Fibroblast of skin of left biceps (primary cell): ENCODE measurements around the gene KCNIP1.

Experiments used
- DNase-seq, 2 experiments: peaks; one replicate each; pipeline ENCODE4 v3.0.0-alpha.2; 2013; ENCODE audit warnings: low read depth in 2 of 2

Gene KCNIP1

DNA sequence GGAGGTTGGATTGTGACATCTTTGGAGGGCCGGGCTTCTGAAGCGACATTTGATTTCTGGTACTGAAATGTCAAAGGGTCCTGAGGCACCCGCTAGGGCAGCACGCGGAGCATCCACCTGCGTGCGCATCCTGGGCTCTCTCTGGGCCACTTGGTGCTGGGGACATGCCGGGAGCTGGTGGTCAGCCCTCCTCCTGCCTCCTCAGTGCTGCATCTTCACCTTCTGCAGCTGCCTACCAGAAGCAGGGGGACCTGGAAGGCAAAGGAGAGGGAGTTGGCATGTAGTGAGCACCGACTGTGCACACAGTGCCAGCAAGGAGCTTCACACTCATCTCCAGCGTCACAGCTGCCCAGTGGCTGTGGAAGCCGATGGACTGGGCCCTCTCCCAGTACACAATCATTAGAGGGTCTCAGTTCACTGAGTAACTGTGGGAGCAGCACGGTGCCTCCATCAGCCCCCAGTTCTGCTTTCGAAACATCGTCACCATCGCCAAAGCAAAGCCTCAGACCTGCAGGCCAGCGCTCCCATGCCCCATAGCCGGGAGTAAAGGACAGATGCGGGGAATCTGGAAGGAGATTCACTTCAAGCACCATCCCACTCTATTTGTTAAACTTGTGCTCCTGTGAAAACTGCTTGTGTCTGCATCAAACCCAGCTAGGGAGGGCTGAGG, 138.4 kb downstream of the KCNIP1 start:
- DNase-seq: no peak

DNA sequence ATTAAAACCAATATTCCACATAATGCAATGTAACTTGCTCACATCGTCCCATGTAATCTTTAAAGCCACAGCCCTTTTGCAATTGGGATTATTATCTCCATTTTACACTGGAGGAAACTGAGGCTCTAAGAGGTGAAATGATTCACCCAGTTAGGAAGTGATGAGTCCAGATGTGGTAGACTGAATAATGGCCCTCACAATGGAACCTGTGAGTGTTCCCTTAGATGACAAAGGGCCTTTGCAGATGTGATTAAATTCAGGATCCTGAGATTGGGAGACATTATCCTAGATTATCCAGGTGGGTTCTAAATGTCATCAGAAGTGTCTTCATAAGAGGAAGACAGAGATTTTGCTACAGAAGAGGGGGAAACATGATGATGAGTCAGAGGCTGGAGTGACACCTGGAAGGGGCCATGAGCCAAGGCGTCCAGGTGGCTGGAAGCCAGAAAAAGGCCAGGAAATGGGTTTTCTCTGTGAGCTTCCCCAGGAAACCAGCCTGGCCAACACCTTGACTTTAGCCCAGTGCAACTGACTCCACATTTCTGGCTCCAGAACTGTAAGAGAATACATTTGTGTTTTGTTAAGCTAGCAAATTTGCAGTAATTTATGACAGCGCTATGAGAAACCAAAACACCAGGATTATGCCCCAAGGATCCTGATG, 139.1 kb downstream of the KCNIP1 start:
- no peak for DNase-seq

DNA sequence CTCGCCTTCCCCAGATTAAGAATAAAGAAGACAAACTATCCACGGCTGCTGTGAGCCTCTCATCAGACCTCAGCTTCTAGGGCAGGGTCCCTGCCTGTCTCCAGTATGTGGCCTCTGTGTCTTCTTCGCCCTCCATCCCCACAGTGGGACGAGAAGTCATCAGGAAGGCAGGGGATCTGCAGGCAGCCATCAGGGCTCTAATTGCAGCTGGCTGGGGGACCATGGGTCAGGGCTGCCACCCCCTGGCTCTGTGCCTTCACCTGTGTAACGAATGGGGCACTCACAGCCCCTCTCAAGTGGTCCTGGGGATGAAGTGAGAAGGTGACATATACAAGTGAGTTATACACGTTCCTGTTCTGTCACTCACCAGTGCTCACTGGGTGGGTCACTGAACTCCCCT, 139.8 kb downstream of the KCNIP1 start:
- no peak for DNase-seq

DNA sequence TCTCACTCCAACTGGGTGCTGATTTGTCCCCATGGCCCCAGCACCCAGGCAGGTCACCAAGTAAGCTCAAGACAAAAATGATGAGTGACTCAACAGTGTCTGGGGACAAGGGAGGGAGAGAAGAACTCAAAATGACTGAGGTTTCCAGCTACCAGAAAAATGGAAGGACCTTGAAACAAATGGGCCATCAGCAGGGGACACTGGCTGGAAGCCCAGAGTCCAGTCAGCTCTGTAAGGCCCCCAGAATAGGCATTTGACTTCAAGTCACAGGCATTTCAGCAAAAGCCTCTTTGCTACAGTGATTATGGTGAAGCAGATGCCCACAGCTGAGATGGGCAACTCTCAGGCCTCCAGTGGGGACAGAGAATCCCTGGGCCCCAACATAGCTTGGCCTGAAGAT, 140.7 kb downstream of the KCNIP1 start:
- DNase-seq: no peak

DNA sequence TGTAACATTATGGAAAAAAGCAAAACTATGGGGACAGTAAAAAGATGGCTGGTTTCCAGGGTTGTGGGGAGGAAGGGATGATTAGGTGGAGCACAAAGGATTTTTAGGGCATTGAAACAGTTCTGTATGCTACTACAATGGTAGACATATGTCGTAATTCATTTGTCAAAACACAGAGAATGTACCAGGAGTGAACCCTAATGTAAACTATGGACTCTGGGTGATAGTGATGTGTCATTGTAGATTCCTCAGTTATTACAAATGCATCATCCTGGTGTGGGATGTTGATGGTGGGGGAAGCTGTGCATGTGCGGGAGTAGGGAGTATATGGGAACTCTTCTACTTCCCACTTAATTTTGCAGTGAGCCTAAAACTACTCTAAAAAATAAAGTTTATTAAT, 144.7 kb downstream of the KCNIP1 start:
- no peak for DNase-seq

DNA sequence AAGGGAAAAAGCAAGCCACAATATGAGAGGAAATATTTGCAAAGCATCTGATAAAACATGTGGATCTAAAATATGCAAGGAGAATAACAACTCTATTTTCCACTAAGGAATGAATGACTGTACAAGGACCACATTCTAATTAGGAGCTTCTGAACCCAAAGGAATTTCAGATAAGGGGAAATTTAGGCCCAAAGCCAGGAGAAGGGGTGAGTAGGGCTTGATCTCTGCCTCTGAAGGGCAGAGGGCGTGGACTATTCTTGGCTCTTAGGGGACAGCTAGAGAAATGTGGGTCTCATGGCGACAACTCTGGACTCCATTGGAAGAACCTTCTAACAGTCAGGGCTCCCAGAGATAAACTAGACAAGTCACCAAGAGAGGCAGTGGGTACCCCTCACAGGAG, 147.0 kb downstream of the KCNIP1 start:
- no peak for DNase-seq

DNA sequence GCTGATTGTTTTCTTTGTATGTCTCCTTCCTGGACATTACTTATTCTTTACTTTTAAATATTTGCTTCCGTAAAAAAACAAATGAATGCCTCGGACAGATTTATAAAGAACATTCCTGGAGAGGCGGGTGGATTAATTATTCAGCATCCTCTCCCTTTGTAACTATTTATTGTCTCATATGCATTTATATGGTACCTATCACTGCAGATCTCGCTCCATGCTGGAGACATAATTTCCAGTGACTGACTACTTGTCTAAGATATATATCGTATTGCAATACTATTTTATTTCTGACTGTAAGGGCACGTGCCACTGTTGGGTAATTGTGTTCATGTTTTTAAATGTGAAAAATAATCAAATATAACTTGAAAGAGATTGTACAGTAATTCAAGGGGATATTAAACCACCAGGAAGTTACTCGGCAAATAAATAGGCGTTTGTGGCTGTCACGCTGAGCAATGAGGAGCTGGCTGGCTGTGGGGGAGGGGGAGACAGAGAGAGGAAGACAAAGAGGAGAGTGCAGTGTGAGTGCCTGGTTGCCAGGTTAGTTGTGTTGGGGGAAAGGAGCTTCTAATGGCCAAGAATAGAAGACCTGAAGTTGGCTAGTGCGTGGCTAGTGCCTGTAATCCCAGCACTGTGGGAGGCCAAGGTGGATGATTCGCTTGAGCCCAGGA, 147.9 kb downstream of the KCNIP1 start:
- no peak for DNase-seq

DNA sequence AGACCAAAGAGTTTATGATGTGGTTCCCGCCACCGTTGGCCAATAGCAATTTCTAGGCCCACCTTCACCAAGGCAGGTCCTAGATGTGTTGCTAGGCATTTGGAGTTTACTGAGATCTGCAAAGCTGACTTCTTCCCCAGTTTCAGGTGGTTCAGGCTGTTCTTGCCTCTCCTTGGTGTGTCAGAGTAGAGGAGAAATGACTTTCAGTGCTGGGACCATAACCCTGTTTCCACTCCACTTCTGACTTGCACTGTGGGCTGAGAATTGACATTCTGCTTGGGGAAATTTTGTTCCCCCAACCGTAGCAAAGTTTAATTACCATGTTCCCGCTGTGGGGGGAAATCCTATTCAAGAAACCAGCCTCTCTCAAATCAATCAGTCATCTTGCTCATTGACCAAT, 151.7 kb downstream of the KCNIP1 start:
- no peak for DNase-seq

DNA sequence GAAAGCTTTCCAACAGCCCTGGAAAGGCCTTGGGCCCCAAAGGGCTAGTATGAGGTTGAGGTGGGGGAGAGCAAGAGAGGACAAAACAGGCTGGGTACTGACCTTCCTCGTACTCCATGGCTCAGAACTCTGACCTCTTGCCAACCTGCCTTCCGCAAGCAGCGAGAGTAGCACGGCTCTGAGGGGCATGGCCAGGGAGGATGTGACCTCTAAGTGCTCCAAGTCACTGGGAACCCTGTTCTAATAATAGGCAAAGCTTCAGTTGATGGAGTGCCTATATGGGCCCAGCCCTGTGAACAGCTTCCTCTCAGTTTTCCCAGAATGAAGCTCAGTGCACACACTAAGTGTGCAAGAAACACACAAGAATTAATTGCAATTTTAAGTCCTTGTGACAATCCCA, 152.1 kb downstream of the KCNIP1 start:
- DNase-seq: no peak

DNA sequence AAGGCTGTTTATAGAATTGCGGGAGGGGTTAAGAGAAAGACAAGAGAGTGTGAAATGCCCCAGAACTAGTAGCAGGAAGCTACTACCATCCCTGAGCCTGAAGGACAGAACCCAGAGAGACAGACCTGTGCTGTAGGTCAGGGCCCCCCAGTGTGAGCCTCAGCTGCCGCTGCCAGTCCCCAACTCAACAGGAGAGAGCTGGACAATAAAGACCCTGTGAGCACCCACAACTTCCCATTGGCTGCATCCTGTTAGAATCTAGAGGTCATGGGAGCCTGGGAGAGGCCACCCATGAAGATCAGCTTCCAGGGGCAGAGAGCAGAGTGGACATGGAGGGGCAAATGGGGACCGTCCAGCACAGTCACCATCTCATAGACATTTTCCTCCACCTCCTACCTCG, 152.5 kb downstream of the KCNIP1 start:
- DNase-seq: no peak

DNA sequence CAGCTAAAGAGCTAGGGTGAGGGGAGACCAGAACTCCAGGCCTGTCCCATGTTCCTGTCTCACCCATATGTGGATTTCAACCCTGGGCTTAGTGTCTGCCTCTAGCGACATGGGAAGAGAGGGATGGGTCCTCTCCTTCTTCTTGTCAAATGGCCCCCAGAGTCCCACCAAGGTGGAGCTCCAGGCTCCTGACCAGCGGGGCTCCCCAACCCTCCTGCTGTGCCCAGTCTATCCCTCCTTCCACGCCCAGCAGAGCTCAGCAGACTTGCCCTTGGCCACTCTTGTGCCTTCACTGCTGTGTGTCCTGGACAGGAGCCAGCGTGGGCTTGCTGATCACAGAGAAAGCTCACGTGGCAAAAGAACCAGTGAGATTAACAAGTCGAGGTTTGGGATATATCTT, 156.7 kb downstream of the KCNIP1 start:
- DNase-seq: no peak

DNA sequence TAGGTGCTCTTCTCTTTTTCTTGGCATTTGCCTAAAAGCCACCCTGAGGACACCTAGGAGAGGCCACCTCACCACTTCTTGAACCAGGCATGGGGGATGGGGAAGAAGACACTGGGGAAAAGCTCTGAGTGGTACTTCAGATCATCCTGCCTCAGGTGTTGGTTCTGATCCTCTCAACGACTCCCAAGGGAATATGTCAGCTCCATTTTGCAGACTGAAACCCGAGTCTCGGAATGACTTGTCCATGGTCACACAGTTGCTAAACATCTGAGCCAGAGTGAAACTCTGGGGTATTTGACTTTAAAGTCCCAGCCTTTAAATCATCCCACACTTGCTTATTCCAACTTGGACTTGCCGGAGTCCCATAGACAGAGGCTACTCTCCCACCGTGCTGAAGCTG, 159.1 kb downstream of the KCNIP1 start:
- no peak for DNase-seq

DNA sequence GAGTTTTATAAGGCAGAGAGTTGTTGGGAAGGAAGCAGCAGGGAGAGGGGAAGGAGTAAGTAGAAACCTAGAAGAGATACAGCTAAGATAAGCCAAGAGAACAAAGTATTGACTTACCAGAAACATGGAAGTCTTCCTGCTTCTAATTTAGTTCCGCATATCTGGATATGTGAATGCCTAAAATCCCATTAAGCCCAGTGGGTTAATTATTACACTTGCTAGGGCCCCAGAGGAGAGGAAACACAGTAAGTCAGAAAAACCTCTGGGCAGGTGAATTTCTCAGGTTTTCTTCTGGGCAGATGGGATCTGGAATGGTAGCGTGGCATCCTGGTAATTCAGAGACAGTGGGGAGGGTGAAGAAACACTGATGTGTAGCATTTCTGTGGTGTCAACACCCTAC, 175.0 kb downstream of the KCNIP1 start:
- DNase-seq: no peak

DNA sequence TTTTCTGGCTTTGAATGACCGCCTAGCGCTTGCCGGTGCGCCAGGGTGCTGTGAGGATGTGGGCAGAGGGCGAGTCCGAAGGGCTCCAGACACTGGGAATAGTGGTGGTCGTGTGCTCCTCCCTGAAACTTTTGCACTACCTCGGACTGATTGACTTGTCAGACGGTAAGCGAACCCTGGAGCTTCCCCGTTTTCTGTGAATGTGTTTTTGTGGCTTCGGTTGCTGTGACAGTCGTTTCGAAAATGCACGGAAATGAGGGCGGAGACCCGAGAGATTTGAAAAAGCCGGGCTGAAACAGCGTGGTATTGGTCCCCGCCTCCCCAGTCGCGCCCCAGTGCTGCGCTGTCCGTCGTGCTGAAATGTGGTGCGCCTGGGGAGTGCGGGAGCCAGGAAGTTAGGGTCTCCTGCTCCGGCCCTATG, 177.2 kb downstream of the KCNIP1 start:
- DNase-seq: no peak

DNA sequence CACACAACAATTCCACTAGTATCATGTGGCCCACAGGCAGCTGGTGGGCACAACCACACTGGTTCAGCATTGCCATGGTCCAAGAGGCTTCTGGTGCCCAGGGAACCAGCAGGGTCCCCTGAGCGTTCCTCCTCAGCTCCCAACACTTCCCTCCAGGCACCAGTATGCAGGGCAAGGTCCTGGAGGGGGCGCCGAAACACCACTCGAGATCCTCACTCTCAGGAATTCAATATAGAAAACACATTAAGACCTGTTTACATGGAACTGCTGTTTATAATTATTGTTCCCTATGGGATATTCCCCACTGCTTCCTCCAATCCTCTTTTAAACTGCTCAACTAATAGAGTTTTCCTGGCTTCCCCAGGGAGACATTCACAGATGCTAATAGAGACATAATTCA, 187.8 kb downstream of the KCNIP1 start:
- no peak for DNase-seq

DNA sequence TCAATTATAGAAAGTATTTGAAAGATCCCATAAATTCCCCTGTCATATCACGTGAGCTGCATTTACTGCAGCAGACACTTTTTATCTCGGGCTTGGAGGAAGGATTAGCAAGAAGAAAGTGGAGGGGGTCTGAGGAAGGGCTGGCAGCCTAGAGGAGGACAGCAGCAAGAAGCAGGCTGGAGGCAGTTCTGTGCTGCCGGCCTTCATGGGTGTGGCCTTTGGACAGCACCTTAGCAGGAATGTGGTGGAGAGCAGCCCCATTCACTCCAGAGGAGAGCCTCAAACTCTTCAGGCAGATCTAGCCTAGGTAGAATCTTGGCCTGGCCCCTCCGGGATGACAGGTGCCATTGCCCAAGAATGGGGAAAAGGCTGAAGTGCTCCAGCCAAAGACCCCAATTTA, 189.9 kb downstream of the KCNIP1 start:
- no peak for DNase-seq

DNA sequence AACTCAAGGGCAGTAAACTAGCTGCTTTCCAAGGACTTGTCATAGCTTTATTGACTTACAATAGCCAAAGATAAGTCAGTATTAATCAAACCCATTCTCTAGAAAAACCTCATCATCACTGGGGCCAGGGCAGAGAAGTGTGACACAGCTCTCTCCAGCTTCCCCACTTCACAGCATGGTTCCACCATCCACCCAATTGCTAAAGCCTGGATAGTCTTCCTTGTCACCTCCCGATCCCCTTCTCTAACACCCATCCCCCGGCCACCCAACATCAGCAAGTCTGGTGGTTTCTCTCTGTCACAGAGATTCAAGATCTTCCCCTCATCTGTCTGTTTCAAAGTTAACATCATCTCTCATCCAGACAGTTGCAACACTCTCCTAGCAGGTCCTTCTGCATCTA, 191.1 kb downstream of the KCNIP1 start:
- DNase-seq: no peak

DNA sequence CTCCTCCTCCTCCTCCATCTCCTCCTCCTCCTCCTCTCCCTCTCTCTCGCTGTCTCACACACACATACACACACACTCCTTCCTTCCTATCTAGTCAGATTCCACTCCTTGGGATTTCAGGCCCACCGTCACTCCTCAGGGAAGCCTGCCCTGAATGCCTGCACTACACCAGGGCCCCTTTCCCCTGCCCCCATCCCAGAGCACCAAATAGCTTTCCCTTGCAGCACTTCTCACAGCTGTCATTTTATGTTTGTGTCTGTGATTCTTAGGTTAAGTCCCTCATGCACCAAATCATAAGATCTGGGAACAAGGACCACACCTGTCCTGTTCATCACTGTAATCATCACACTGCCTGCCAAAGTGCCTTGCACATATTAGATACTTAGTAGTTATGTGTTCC, 193.2 kb downstream of the KCNIP1 start:
- no peak for DNase-seq

DNA sequence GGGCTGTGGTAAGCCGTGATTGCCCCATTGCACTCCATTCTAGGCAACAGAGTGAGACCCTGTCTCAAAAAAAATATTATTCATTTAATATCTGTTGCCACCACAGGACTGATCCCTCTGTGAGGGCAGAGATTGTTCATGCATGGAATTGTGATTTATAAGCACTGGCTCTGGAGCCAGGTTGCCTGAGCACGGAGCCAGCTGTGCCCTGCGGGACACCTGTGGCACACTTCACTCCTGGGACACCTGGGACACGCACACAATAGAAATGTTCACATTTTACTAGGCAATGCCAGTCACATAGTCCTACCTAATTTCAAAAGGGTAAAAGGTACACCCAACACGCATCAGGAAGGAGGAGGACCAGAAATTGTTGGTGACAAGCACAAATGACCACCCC, 196.7 kb downstream of the KCNIP1 start:
- no peak for DNase-seq

DNA sequence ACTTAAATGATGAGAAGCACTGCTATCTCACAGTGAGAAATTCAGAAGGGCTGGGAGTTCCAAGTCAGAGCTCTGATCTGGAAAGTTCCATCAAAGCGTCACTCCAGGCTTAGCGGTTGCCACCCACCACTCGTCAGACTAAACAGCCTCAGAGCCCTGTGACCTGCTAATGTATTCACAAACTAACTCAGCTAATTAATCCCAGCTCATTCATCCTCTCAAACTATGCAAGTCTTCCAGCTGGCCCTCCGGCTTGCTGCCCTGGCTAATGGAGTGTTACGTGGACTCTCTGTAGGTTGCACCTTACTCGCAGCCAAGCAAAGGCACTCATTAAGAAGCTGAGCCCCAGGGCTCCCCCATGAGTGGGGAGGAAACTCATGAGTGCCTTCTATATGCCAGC, 197.5 kb downstream of the KCNIP1 start:
- no peak for DNase-seq

DNA sequence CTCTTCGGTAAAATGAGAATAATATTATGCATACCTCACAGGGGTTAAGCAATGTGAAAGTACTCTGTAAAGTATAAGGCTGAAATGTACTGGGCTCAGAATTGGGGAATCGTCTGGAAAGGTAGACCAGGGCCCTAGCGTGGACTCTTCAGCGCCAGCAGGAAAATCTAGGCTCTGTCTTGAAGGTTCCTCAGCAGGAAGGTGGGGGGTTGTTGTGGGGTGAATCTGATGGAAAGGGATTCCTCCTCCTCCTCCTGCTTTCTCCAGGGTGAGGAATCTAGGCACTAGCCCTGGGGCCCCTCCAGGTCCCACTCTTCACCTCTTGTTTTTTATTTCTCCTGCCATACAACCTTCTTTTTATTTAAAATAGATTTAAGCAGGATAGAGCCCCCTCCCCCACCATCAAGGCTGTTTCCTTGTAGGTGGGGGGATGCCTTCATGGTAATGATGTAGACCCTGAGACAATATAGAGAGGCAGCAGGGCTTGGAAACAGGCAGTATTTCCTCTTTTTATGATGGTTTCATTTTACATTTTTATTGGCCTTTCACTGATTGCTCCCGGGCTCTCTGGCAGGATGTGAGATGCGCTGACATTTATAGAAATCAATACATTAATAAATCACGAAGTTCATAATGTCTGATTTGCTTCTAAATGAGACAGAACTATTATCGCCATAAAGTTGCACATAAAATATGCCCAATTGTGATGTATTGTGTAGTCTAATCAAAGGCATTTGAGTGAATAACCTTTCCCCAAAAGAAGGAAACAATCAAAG, 200.8 kb downstream of the KCNIP1 start:
- no peak for DNase-seq

DNA sequence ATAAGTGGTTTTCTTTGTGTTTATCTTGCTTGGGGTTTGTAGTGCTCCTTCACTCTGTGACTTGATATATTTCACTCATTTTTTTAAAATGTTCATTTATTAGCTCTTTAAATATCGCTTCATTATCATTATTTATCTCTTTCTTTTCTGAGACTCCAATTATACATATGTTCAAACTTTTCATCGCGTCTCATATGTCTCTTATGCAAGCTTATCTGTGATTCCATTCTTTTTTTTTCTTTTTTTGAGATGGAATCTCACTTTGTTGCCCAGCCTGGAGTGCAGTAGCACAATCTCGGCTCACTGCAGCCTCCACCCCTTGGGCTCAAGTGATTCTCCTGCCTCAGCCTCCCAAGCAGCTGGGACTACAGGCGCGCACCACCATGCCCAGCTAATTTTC, 205.8 kb downstream of the KCNIP1 start:
- DNase-seq: no peak

DNA sequence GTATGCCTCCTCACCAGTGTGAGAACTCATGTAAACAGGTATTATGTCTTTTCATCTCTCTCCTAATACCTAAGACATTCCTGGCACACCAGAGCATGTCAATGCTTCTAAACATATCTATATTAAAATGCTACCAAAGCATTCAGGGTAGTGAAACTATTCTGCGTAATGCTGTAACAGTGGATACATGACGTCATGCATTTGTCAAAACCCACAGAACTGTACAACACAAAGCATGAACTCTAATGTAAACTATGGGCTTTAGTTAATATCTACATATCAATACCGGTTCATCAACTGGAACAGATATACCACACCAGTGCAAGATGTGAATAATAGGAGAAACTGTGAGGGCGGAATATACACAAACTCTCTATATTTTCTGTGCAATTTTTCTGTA, 207.5 kb downstream of the KCNIP1 start:
- DNase-seq: no peak
